Measurements from ENCODE around the gene NSUN7.

Gene NSUN7

GRCh38 chr4:40749717-40750460 is at the start of gene NSUN7:
NSUN7 (plus strand) TSS chr4:40749955; CDS start chr4:40750694, 739 bp downstream.
- TF ChIP-seq CTCF (IDR thresholded peaks at IDR 0.05), result no peak

- TF ChIP-seq CTCF (IDR thresholded peaks at IDR 0.05), result no peak
Measured at GRCh38 chr4:40702137-40702799, 47.5 kb upstream of the NSUN7 start.

GRCh38 chr4:40702800-40703151 is 47.0 kb upstream of the NSUN7 start:
- TF ChIP-seq CTCF (IDR thresholded peaks at IDR 0.05), result no peak

GRCh38 chr4:40704073-40704472 is 45.7 kb upstream of the NSUN7 start:
- no peak for TF ChIP-seq CTCF (IDR thresholded peaks at IDR 0.05)

GRCh38 chr4:40710484-40711254 is 39.1 kb upstream of the NSUN7 start:
- TF ChIP-seq CTCF (IDR thresholded peaks at IDR 0.05), result no peak

- TF ChIP-seq CTCF (IDR thresholded peaks at IDR 0.05), result no peak
Measured at GRCh38 chr4:40713798-40714197, 36.0 kb upstream of the NSUN7 start.

- no peak for TF ChIP-seq CTCF (IDR thresholded peaks at IDR 0.05)
Measured at GRCh38 chr4:40718586-40718985, 31.2 kb upstream of the NSUN7 start.
